Uterus (tissue), 4 donors: ENCODE results near the gene UNC5CL. TPM values are rescaled to one million over a fixed set of nuclear protein-coding genes. Genes with fewer than 3 reads are reported as not detected.

Experiments used
- DNase-seq, 2 donors: peaks; one replicate each; pipeline ENCODE4 v3.0.0-alpha.2; 2019 to 2020
- H3K27ac ChIP-seq, 2 donors: fragments of 200-600 bp; sonication (generic); 1 replicate in 1 of 2; 2 replicates in 1 of 2; pipeline ENCODE4 v1.5.1; 2016 to 2018
- H3K27me3 ChIP-seq, 2 donors: fragments of 200-600 bp; sonication (generic); one replicate each; pipeline ENCODE4 v1.5.1; 2018 to 2019; ENCODE audit warnings: control low read depth in 1 of 2
- H3K36me3 ChIP-seq, 2 donors: fragments of 200-600 bp; sonication (generic); one replicate each; pipeline ENCODE4 v1.5.1; 2019; ENCODE audit warnings: control low read depth in 1 of 2
- H3K4me1 ChIP-seq, 2 donors: fragments of 200-600 bp; sonication (generic); one replicate each; pipeline ENCODE4 v1.5.1; 2018 to 2019; ENCODE audit warnings: control low read depth in 1 of 2
- H3K4me3 ChIP-seq, 2 donors: fragments of 200-600 bp; sonication (generic); 1 replicate in 1 of 2; 2 replicates in 1 of 2; pipeline ENCODE4 v1.5.1; 2018 to 2019; ENCODE audit warnings: mild to moderate bottlenecking in 1 of 2
- H3K9me3 ChIP-seq, 2 donors: fragments of 200-600 bp; sonication (generic); one replicate each; pipeline ENCODE4 v1.5.1; 2019; ENCODE audit warnings: control low read depth in 1 of 2
- POLR2A ChIP-seq, 2 donors: fragments of 450-650 bp; IDR thresholded peaks; one replicate each; pipeline ENCODE4 v1.6.1; 2016; ENCODE audit warnings: antibody characterized with exemption in 2 of 2, mild to moderate bottlenecking in 1 of 2, moderate library complexity in 1 of 2
- intact Hi-C: fragments of 100-400 bp; cut with DNase I; formaldehyde crosslinking; loops from one replicate; pipeline ENCODE4 v1.15.1; 2023; ENCODE audit warnings: low total_unique reads
- total RNA-seq, 4 donors: library from RNA; depleted of rRNA in 3 of 4; stranded (reverse); fragments of >200 nt in 3 of 4; gene quantifications; one replicate each; pipeline versions ENCODE4 v1.1.0 to v1.2.4, GENCODE V29; 2014 to 2023
- TF ChIP-seq, protein P1 (sequence below), 4 experiments: fragments of 200-600 bp in 2 of 4; fragments of 450-650 bp in 2 of 4; sonication (generic) in 2 of 4; IDR thresholded peaks; one replicate each; pipeline ENCODE4 v1.5.1; 2016 to 2019; ENCODE audit warnings: antibody characterized with exemption in 4 of 4, mild to moderate bottlenecking in 2 of 4, moderate library complexity in 1 of 4
- donor health status: DM: yes; HTN: yes; CAD: no.

The UNC5CL gene
- total RNA-seq, 4 donors from 2014 or later: 0.26 to 1.4 (median 1.2) TPM; not detected in 1

- no peaks in the 10 kb centered on the region for H3K9me3 ChIP-seq
- no peaks in the 10 kb centered on the region for H3K36me3 ChIP-seq
- no peak overlapping the region for H3K4me3 ChIP-seq
- no peaks in the 10 kb centered on the region for H3K27me3 ChIP-seq
- TF ChIP-seq, protein P1, sequence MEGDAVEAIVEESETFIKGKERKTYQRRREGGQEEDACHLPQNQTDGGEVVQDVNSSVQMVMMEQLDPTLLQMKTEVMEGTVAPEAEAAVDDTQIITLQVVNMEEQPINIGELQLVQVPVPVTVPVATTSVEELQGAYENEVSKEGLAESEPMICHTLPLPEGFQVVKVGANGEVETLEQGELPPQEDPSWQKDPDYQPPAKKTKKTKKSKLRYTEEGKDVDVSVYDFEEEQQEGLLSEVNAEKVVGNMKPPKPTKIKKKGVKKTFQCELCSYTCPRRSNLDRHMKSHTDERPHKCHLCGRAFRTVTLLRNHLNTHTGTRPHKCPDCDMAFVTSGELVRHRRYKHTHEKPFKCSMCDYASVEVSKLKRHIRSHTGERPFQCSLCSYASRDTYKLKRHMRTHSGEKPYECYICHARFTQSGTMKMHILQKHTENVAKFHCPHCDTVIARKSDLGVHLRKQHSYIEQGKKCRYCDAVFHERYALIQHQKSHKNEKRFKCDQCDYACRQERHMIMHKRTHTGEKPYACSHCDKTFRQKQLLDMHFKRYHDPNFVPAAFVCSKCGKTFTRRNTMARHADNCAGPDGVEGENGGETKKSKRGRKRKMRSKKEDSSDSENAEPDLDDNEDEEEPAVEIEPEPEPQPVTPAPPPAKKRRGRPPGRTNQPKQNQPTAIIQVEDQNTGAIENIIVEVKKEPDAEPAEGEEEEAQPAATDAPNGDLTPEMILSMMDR (IDR thresholded peaks at IDR 0.05): no peak
- TF ChIP-seq POLR2A (IDR thresholded peaks at IDR 0.05): no peak
- H3K4me1 ChIP-seq: no peaks in the 10 kb centered on the region
- intact Hi-C loops: no loop called here
- no peak overlapping the region for H3K27ac ChIP-seq
- DNase-seq: no peak
Measured at GRCh38 chr6:41040101-41040939, 1.3 kb upstream of the UNC5CL start.

- Histone ChIP-seq H3K27me3 (no peaks in the 10 kb centered on the region), H3K9me3 (no peaks in the 10 kb centered on the region), H3K27ac (no peak overlapping the region), H3K36me3 (no peaks in the 10 kb centered on the region), H3K4me1 (no peaks in the 10 kb centered on the region), H3K4me3 (no peak overlapping the region)
- TF ChIP-seq, protein P1 (IDR thresholded peaks at IDR 0.05): no peak
- TF ChIP-seq POLR2A (IDR thresholded peaks at IDR 0.05): no peak
- DNase-seq: no peak
- intact Hi-C loops: loop anchor here (10.0 kb wide), 1 partner anchor 143 kb away; no protein-coding TSS in a partner anchor
Measured at GRCh38 chr6:41038205-41038604, 816 bp downstream of the UNC5CL start.

DNA sequence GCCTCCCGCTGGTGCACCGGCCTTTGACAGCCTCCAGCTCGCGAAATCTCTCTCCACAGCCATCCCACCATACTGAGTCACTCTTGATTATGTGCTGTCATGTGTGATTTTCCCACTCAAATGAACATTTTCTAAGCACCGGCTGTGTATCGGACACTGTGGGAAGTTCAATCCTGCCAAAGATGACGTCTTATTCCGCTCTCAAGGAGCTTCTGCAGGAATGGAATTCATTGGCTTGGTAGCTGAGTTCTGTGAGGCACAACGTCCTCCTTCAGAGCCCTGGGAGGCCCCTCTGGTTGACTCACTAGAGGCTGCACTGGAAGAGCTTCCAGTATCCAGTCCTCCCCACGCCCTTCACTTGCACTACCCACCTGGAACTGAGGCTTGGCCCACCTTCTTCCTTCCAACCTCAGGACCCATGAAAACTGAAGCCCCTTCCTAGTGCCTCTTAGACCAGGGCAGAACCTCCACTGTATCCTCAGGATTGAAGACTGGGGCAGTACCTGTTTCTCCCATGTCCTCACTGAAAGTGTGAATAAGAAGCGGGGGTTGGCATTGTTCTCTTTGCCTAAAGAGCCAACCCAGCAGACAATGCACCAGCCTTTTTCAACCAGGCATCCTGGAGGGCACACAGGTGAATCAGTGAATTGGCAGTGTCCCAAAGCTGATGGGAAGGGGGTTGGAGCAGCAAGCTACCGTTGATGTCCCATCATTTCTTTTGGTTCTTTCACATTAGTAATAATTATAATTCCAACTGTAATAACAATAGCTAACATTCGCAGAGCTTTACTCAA, 1.7 kb downstream of the UNC5CL start:
- Histone ChIP-seq H3K27me3 (no peaks in the 10 kb centered on the region), H3K4me3 (no peak overlapping the region), H3K27ac (no peak overlapping the region), H3K4me1 (no peaks in the 10 kb centered on the region), H3K9me3 (no peaks in the 10 kb centered on the region), H3K36me3 (no peaks in the 10 kb centered on the region)
- DNase-seq: no peak
- intact Hi-C loops: loop anchor here (10.0 kb wide), 1 partner anchor 143 kb away; no protein-coding TSS in a partner anchor
- TF ChIP-seq, protein P1 (IDR thresholded peaks at IDR 0.05): no peak
- no peak for TF ChIP-seq POLR2A (IDR thresholded peaks at IDR 0.05)

DNA sequence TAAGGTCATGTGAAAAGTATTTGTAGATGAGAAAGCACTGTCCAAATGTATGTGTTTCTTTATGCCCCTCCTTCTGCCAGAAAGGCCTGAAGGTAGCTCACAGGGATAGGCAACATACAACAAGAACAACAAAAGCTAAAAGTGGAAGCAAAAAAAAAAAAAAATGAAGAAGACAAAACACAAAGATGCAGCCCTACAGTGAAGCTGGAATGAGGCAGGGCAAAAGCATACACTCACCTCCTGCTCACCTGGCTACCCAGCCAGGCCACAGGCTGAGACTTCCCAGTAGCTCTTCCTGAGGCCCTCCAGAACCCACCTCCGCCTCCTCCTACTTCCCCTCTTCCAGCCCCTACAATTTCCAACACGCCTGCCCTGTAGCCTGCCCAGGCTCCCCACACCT, 2.4 kb downstream of the UNC5CL start:
- Histone ChIP-seq H3K27ac (no peak overlapping the region), H3K4me1 (no peaks in the 10 kb centered on the region), H3K9me3 (no peaks in the 10 kb centered on the region), H3K36me3 (no peaks in the 10 kb centered on the region), H3K27me3 (no peaks in the 10 kb centered on the region), H3K4me3 (no peak overlapping the region)
- intact Hi-C loops: loop anchor here (10.0 kb wide), 1 partner anchor 142 kb away; no protein-coding TSS in a partner anchor
- TF ChIP-seq POLR2A (IDR thresholded peaks at IDR 0.05): no peak
- TF ChIP-seq, protein P1 (IDR thresholded peaks at IDR 0.05): no peak
- DNase-seq: no peak
